AG04449 (cell line): ENCODE data around the gene ATXN7L1.

Source experiments
- CTCF ChIA-PET: fragments of 350-600 bp; formaldehyde crosslinking; extraction: SDS; loops from one replicate; lab custom pipeline; 2021; ENCODE audit warnings: antibody characterized with exemption; lab: Yijun Ruan, JAX
- POLR2A ChIA-PET: fragments of 400-600, 350-600 bp; formaldehyde crosslinking; extraction: SDS; loops from one replicate; lab custom pipeline; 2020; ENCODE audit warnings: antibody characterized with exemption, inconsistent platforms; lab: Yijun Ruan, JAX
- DNase-seq: peaks from one replicate; pipeline ENCODE4 v3.0.0-alpha.2; 2010; ENCODE audit warnings: low read depth, low spot score
- H3K4me3 ChIP-seq: 2 replicates; pipeline ENCODE4 v1.5.1; 2011; ENCODE audit warnings: low read depth, mild to moderate bottlenecking, control low read depth, low read length
- TF ChIP-seq, protein P1 (sequence below): IDR thresholded peaks from one replicate; pipeline ENCODE4 v1.5.1; 2011; ENCODE audit warnings: mild to moderate bottlenecking, moderate library complexity, low read length, control low read depth, inconsistent platforms; ENCODE audit not compliant: insufficient read depth; ENCODE audit errors: missing control alignments

ATXN7L1 gene

GRCh38 chr7:105806592-105807447 lies 69.6 kb downstream of the ATXN7L1 start:
- no peak overlapping the region for H3K4me3 ChIP-seq
- POLR2A ChIA-PET: interaction anchor here (0.8 to 1.0 kb wide), 2 partner anchors 24 to 31 kb away, joined by 3 read pairs; no protein-coding TSS in a partner anchor
- CTCF ChIA-PET: interaction anchor here (1.2 to 1.9 kb wide), 8 partner anchors 10 to 202 kb away, joined by 3 to 6 read pairs (median 3); no protein-coding TSS in a partner anchor
- TF ChIP-seq, protein P1, sequence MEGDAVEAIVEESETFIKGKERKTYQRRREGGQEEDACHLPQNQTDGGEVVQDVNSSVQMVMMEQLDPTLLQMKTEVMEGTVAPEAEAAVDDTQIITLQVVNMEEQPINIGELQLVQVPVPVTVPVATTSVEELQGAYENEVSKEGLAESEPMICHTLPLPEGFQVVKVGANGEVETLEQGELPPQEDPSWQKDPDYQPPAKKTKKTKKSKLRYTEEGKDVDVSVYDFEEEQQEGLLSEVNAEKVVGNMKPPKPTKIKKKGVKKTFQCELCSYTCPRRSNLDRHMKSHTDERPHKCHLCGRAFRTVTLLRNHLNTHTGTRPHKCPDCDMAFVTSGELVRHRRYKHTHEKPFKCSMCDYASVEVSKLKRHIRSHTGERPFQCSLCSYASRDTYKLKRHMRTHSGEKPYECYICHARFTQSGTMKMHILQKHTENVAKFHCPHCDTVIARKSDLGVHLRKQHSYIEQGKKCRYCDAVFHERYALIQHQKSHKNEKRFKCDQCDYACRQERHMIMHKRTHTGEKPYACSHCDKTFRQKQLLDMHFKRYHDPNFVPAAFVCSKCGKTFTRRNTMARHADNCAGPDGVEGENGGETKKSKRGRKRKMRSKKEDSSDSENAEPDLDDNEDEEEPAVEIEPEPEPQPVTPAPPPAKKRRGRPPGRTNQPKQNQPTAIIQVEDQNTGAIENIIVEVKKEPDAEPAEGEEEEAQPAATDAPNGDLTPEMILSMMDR: no peak
- DNase-seq: no peak

DNA sequence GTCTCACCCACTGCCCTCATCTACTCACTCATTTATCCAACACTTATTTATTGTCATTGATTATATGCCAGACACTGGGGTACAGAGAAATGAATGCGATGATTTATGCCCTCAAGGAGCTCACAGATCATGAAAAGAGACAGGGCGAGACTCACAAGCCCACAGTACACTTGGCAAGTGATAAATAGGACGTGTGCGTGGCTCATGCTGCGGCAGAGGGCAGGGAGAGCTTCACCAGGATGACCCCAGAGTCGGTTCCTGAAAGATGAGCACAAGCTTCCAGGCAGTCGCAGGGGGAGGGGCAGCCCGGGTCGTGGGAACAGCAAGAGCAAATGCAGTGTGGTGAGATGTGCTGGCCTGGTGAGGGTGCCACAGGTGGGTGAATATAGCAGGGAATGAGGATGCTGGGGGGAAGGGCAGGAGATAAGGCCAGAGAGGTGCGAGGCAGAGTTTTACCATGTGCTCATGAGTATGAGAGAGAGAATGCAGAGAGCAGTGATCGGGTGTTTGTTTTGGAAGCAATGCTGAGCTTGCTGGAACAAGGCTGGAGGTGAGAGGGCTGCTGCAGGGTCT lies 70.9 kb downstream of the ATXN7L1 start:
- H3K4me3 ChIP-seq: no peak overlapping the region
- CTCF ChIA-PET: interaction anchor here (0.7 to 1.9 kb wide), 9 partner anchors 9 to 203 kb away, joined by 3 to 6 read pairs (median 3); no protein-coding TSS in a partner anchor
- POLR2A ChIA-PET: no interaction called here
- DNase-seq: no peak
- TF ChIP-seq, protein P1: no peak

- ChIA-PET CTCF (interaction anchor here (1.8 kb wide), 1 partner anchor 26 kb away, joined by 5 read pairs; no protein-coding TSS in a partner anchor), POLR2A (no interaction called here)
- TF ChIP-seq, protein P1: no peak
- no peak overlapping the region for H3K4me3 ChIP-seq
- no peak for DNase-seq
Observed at GRCh38 chr7:105803429-105803736, 73.0 kb downstream of the ATXN7L1 start.

DNA sequence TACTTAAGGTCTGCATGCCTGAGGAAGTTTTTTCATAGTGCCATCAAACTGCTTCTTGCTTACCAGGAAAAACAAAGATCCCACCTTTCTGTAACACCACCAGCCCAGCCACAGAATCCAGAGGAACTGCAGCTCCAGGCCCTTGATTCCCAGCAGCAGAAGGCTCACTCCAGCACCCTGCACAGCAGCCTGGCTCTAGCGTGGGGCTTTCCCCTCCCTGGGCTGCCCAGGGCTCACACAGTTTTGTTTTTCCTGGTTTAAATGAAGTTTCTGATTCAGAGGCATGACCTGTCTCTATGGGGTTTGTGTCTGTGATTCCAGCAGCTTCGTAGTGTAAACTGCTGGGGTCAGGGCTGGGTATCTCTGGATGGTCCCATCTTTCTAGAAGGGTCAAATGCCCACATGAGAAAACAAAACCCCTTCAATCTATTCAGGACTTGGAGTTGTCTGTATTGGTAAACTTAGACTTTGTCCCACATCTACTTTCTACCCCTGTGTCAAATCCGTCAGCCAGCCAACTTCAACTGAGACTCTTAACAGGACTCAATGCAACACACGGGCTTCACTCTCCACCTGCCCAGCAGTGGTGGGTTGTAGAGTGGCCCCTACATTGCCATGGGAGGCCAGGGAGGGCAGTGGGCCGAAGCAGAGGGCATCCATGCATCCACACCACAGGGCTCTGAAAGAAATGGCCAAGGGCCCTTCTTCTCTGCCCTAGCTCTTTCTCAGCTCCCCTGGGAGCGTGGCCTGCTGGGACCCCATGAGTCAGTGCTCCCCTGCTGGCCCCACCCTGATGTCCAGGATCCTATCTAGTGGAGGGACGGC lies 73.6 kb downstream of the ATXN7L1 start:
- no peak overlapping the region for H3K4me3 ChIP-seq
- ChIA-PET POLR2A (interaction anchor here (0.9 kb wide), 1 partner anchor 28 kb away, joined by 3 read pairs; no protein-coding TSS in a partner anchor), CTCF (interaction anchor here (1.1 kb wide), 1 partner anchor 21 kb away, joined by 3 read pairs; no protein-coding TSS in a partner anchor)
- TF ChIP-seq, protein P1: no peak
- no peak for DNase-seq

- no peak overlapping the region for H3K4me3 ChIP-seq
- DNase-seq: no peak
- TF ChIP-seq, protein P1: no peak
- ChIA-PET POLR2A (interaction anchor here (0.6 kb wide), 1 partner anchor 12 kb away, joined by 3 read pairs; no protein-coding TSS in a partner anchor), CTCF (interaction anchor here (1.2 kb wide), 2 partner anchors 76 to 211 kb away, joined by 3 read pairs; no protein-coding TSS in a partner anchor)
Observed at GRCh38 chr7:105800849-105801534, 75.4 kb downstream of the ATXN7L1 start.
